Brain microvascular endothelial cell (primary cell): Measurements from ENCODE around the gene SH3D21.

ENCODE experiments used
- DNase-seq: peaks from one replicate; pipeline ENCODE4 v3.0.0-alpha.2; 2020
- H3K27ac ChIP-seq: fragments of 250-450 bp; sonication (Bioruptor Pico); 2 replicates; pipeline ENCODE4 v1.5.1; 2020; ENCODE audit warnings: mild to moderate bottlenecking, moderate library complexity
- H3K27me3 ChIP-seq: fragments of 250-450 bp; sonication (Bioruptor Pico); replicated peaks from 2 replicates; pipeline ENCODE4 v1.5.1; 2020; ENCODE audit warnings: mild to moderate bottlenecking
- H3K36me3 ChIP-seq: fragments of 250-450 bp; sonication (Bioruptor Pico); replicated peaks from 2 replicates; pipeline ENCODE4 v1.5.1; 2020; ENCODE audit warnings: mild to moderate bottlenecking
- H3K4me3 ChIP-seq: 2 replicates; pipeline ENCODE4 v1.5.1; 2011; ENCODE audit warnings: low read depth, mild to moderate bottlenecking, control low read depth, low read length, moderate library complexity
- in situ Hi-C: cut with HindIII; loops from 2 replicates; pipeline ENCODE4 v1.10.0; 2017; ENCODE audit warnings: low sequenced_read_pairs, low pct_ligation_motif_present
- TF ChIP-seq, protein P1 (sequence below): IDR thresholded peaks from 2 replicates; pipeline ENCODE4 v1.5.1; 2011; ENCODE audit warnings: low read depth, mild to moderate bottlenecking, moderate library complexity, low read length, control low read depth, inconsistent platforms; ENCODE audit errors: missing control alignments

SH3D21 gene

DNA sequence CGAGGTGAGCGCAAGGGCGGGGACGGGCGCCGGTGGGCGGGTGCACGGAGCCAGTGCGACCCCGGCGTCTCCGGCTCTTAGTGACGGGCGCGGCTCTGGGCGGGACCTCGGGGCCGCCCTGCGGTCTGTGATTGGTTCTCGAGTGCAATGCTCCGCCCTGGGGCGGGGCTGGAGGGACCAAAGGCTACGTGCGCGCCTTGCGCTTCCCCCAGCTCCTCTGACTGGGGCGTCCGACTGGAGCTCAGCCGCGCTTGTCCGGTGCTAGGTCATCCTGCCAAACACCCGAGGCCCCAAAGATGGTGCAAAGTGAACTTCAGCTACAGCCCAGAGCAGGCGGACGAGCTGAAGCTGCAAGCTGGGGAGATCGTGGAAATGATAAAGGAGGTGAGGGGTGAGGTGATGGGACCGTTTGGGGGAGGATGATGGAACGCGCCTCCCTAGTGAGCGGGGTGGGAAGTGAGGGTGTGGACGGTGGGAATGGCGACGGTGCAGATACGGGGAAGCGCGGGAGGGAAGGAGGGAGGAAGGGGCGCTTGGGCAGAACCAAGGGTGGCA, 811 bp downstream of the SH3D21 start:
- H3K27ac ChIP-seq = no peak overlapping the region
- no peaks in the 10 kb centered on the region for H3K27me3 ChIP-seq
- H3K36me3 ChIP-seq = peaks cover 27% of the 10 kb centered on the region
- TF ChIP-seq, protein P1, sequence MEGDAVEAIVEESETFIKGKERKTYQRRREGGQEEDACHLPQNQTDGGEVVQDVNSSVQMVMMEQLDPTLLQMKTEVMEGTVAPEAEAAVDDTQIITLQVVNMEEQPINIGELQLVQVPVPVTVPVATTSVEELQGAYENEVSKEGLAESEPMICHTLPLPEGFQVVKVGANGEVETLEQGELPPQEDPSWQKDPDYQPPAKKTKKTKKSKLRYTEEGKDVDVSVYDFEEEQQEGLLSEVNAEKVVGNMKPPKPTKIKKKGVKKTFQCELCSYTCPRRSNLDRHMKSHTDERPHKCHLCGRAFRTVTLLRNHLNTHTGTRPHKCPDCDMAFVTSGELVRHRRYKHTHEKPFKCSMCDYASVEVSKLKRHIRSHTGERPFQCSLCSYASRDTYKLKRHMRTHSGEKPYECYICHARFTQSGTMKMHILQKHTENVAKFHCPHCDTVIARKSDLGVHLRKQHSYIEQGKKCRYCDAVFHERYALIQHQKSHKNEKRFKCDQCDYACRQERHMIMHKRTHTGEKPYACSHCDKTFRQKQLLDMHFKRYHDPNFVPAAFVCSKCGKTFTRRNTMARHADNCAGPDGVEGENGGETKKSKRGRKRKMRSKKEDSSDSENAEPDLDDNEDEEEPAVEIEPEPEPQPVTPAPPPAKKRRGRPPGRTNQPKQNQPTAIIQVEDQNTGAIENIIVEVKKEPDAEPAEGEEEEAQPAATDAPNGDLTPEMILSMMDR = no peak
- DNase-seq = peak; percentile 79
- in situ Hi-C loops = no loop called here
- H3K4me3 ChIP-seq = peak overlapping the region; percentile 60

DNA sequence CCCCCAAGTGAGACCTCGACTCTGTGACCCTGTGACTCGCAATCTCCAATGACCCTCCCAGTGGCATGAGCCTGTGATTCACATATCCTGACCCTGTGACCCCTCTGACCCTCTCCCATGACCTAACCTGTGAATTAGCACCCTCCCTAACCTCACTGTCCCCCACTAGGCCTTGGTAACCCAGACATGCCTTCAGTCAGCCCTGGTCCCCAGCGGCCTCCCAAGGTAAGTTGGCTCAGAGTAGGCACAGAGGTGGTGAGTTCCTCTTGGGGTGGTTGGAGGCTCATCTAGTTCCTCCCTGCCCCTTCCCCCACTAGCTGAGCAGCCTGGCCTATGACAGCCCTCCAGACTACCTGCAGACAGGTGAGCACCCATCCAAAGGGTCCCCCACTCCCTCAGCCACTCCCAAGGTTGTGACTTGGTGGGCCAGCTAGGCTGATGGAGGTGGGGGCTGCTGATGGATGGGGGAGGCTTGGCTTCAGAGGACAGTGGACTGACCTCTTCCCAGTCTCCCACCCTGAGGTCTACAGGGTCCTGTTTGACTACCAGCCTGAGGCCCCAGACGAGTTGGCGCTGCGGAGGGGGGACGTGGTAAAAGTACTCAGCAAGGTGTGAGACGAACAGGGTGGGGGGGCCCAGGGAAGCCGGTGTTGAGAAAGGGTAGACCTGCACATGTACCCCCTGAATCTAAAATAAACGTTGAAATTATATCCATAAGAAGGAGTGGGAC, 1.6 kb downstream of the SH3D21 start:
- Histone ChIP-seq H3K27ac (no peak overlapping the region), H3K27me3 (no peaks in the 10 kb centered on the region), H3K4me3 (peak overlapping the region; percentile 60), H3K36me3 (peaks cover 23% of the 10 kb centered on the region)
- TF ChIP-seq, protein P1 = no peak
- in situ Hi-C loops = no loop called here
- DNase-seq = no peak

DNA sequence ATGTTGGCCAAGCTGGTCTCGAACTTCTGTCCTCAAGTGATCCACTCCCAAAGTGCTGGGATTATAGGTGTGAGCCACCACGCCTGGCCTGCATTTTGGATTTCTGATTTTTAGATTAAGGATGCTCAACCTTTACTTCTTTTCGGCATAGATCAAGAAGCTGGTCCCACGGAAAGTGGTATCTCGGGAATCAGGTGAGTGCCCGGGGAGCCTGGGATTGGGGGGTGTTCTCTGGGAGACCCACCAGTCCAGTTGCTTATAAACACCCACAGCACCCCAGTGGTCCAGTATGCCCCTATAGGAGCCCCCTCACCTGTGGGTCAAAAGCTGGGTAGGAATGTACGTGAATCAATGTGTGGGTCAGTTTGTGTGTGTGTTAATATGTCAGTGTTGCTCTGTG, 3.2 kb downstream of the SH3D21 start:
- H3K4me3 ChIP-seq = no peak overlapping the region
- no peak overlapping the region for H3K27ac ChIP-seq
- in situ Hi-C loops = no loop called here
- H3K36me3 ChIP-seq = peaks cover 17% of the 10 kb centered on the region
- TF ChIP-seq, protein P1 = no peak
- no peaks in the 10 kb centered on the region for H3K27me3 ChIP-seq
- DNase-seq = no peak

DNA sequence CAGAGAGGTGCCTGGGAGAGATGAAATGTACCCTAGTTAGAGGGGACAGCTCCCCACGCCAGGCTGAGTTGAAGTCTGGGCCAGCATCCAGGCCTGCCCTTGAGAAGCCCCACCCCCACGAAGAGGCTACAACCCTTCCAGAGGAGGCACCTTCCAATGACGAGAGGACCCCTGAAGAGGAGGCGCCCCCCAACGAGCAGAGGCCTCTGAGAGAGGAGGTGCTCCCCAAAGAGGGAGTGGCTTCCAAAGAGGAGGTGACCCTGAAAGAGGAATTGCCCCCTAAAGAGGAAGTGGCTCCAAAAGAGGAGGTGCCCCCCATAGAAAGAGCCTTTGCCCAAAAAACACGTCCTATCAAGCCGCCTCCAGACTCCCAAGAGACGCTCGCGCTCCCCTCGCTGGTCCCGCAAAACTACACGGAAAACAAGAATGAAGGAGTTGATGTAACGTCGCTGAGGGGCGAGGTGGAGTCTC, 14.2 kb downstream of the SH3D21 start:
- Histone ChIP-seq H3K27ac (no peak overlapping the region), H3K4me3 (peak overlapping the region; percentile 79), H3K27me3 (no peaks in the 10 kb centered on the region), H3K36me3 (peaks cover 22% of the 10 kb centered on the region)
- in situ Hi-C loops = no loop called here
- DNase-seq = no peak
- TF ChIP-seq, protein P1 = no peak

DNA sequence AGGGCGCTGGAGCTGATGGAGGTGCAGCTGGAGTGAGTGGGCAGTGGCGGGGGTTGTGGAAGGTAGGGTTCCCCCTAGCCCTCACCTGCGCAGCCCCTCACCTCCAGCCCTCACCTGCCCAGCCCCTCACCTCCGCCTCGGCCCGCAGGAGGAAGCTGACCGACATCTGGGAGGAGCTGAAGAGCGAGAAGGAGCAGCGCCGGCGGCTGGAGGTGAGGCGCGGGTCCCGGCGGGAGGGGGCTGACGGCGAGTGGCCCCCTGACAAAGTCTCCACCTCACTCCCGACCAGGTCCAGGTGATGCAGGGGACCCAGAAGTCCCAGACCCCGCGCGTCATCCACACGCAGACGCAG, 14.6 kb downstream of the SH3D21 start:
- no peaks in the 10 kb centered on the region for H3K27me3 ChIP-seq
- H3K27ac ChIP-seq = peak overlapping the region; percentile 79
- in situ Hi-C loops = no loop called here
- peaks cover 19% of the 10 kb centered on the region for H3K36me3 ChIP-seq
- TF ChIP-seq, protein P1 = no peak
- no peak for DNase-seq
- H3K4me3 ChIP-seq = peak overlapping the region; percentile 79
